Spleen (tissue), 11 donors: ENCODE data around the gene VGLL4. TPM values are rescaled to one million over a fixed set of nuclear protein-coding genes. Genes with fewer than 3 reads are reported as not detected.

Experiments used
- DNase-seq: peaks from one replicate; pipeline ENCODE4 v3.0.0-alpha.2; 2020
- H3K27ac ChIP-seq, 8 donors: fragments of 200-600 bp; sonication (generic) in 7 of 8; 1 replicate in 4 of 8; 2 replicates in 4 of 8; pipeline versions ENCODE4 v1.5.0 to v1.8.0; 2016 to 2021; ENCODE audit warnings: inconsistent platforms in 4 of 8, mild to moderate bottlenecking in 4 of 8, moderate library complexity in 1 of 8
- H3K27me3 ChIP-seq, 7 donors: fragments of 200-600 bp; sonication (generic) in 6 of 7; replicated peaks in 1 of 7; 1 replicate in 4 of 7; 2 replicates in 3 of 7; pipeline versions ENCODE4 v1.5.0 to v1.8.0; 2016 to 2021; ENCODE audit warnings: inconsistent platforms in 3 of 7, mild to moderate bottlenecking in 1 of 7
- H3K36me3 ChIP-seq, 6 donors: fragments of 200-600 bp; sonication (generic) in 5 of 6; 1 replicate in 4 of 6; 2 replicates in 2 of 6; pipeline versions ENCODE4 v1.5.0 to v1.8.0; 2016 to 2021; ENCODE audit warnings: inconsistent platforms in 2 of 6
- H3K4me1 ChIP-seq, 6 donors: fragments of 200-600 bp; sonication (generic) in 5 of 6; 1 replicate in 3 of 6; 2 replicates in 3 of 6; pipeline versions ENCODE4 v1.5.0 to v1.8.0; 2016 to 2021; ENCODE audit warnings: inconsistent platforms in 3 of 6
- H3K4me3 ChIP-seq, 8 donors: fragments of 200-600 bp; sonication (generic) in 7 of 8; 1 replicate in 4 of 8; 2 replicates in 4 of 8; pipeline versions ENCODE4 v1.5.0 to v1.8.0; 2016 to 2021; ENCODE audit warnings: inconsistent platforms in 4 of 8, mild to moderate bottlenecking in 4 of 8, moderate library complexity in 2 of 8
- H3K9me3 ChIP-seq, 8 donors: fragments of 200-600 bp; sonication (generic) in 7 of 8; 1 replicate in 4 of 8; 2 replicates in 4 of 8; pipeline versions ENCODE4 v1.5.0 to v1.8.0; 2016 to 2021; ENCODE audit warnings: inconsistent platforms in 4 of 8
- CTCF ChIP-seq, 11 experiments: fragments of 200-600 bp in 7 of 11; fragments of 450-650 bp in 4 of 11; sonication (generic) in 4 of 11; IDR thresholded peaks in 8 of 11; conservative IDR thresholded peaks in 3 of 11; 1 replicate in 7 of 11; 2 replicates in 4 of 11; pipeline versions ENCODE4 v1.4.0 to v1.8.0; 2016 to 2021; ENCODE audit warnings: antibody characterized with exemption in 11 of 11, inconsistent platforms in 4 of 11, mild to moderate bottlenecking in 1 of 11
- POLR2A ChIP-seq, 3 donors: fragments of 450-650 bp; IDR thresholded peaks; one replicate each; pipeline ENCODE4 v1.5.1; 2017; ENCODE audit warnings: antibody characterized with exemption in 3 of 3, mild to moderate bottlenecking in 1 of 3
- POLR2AphosphoS5 ChIP-seq, 3 donors: sonication (generic); formaldehyde crosslinking; IDR thresholded peaks; one replicate each; pipeline ENCODE4 v1.5.1; 2017; ENCODE audit warnings: antibody characterized with exemption in 3 of 3
- WGBS, 5 donors: extraction: QIAGEN DNeasy Blood & Tissue Kit in 3 of 5; methylation state at CpG; one replicate each; pipeline versions ENCODE4 v1.1.5 to v1.1.7; 2013 to 2018; 5-methylcytosine and 5-hydroxymethylcytosine counted together
- intact Hi-C: fragments of 100-400 bp; cut with DNase I; formaldehyde crosslinking; loops from one replicate; pipeline ENCODE4 v1.15.0; 2023; ENCODE audit warnings: low total_unique reads
- polyA plus RNA-seq, 3 donors: library from polyadenylated mRNA; stranded (reverse); fragments of 200-250 nt; gene quantifications; one replicate each; pipeline ENCODE4 v1.2.1, GENCODE V29; 2013
- total RNA-seq, 7 donors: library from RNA; depleted of rRNA in 3 of 7; stranded (reverse); fragments of >200 nt in 3 of 7; fragmentation: NEBNext Ultra II Directional in 4 of 7; extraction: Animal tissue kit (Norgen Biotek cat#: 25700) in 4 of 7; gene quantifications; one replicate each; pipeline versions ENCODE4 v1.1.0 to v1.2.1, GENCODE V29; 2016 to 2021
- donor health status: healthy with polysubstance abuse.
- donor health status: DM: no; HTN: no; CAD: no; lungs with moderate emphysema.
- donor health status: DM: no; HTN: no; CAD: no.
- donor health status: Bipolar disorder and iron deficiency.
- donor health status: healthy.
- donor health status: DM: no; HTN: no; CAD: no.
- donor health status: DM: yes; HTN: yes; CAD: no.

The VGLL4 gene
- total and polyA plus RNA-seq, 10 donors, result 13.5 to 80.2 (median 50.8) TPM

GRCh38 chr3:11648735-11649134 lies 5.0 kb upstream of the VGLL4 start:
- Histone ChIP-seq H3K4me3 (no peak overlapping the region), H3K9me3 (no peaks in the 10 kb centered on the region), H3K36me3 (no peaks in the 10 kb centered on the region), H3K27ac (no peak overlapping the region), H3K27me3 (no peaks in the 10 kb centered on the region), H3K4me1 (peaks cover 0 to 11% (median 8%) of the 10 kb centered on the region in 6 donors)
- no peak for DNase-seq
- no peak for TF ChIP-seq POLR2AphosphoS5 (IDR thresholded peaks at IDR 0.05)
- no peak for TF ChIP-seq CTCF (IDR thresholded peaks at IDR 0.05 in 8 of 11, conservative IDR thresholded peaks at IDR 0.05 in 3 of 11)
- no peak for TF ChIP-seq POLR2A (IDR thresholded peaks at IDR 0.05)
- intact Hi-C loops, result no loop called here
- 78 to 97% (median 95%) methylated on average over 1 of the region's 1 CpG for WGBS, 5 donors

DNA sequence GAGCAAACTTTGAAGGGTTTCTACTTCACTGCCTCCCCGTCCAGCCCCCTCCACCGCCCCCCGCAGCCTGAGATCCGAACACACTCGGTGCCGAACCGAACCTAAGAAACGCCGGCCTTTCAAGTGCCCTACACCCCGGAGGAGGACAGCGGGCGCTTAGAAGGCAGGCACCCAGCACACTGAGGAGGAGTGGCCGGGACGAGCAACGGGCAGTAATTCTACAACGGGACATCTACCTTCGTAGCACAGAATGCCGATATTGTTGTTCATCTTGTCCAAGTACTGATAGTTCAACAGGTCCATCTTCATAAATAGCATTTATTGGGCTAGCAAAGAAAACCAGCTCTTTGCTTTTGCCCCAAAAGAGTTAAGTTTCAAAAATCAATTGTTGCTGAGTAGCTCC lies 513 bp downstream of the VGLL4 start:
- TF ChIP-seq POLR2A (IDR thresholded peaks at IDR 0.05) (no peak), CTCF (IDR thresholded peaks at IDR 0.05 in 8 of 11, conservative IDR thresholded peaks at IDR 0.05 in 3 of 11) (no peak), POLR2AphosphoS5 (IDR thresholded peaks at IDR 0.05) (no peak)
- no peaks in the 10 kb centered on the region for H3K9me3 ChIP-seq
- H3K4me3 ChIP-seq, result peak overlapping the region; percentile 50 to 80 (median 68)
- H3K27ac ChIP-seq, result peak overlapping the region; percentile 77 to 95 (median 93)
- H3K27me3 ChIP-seq, result no peaks in the 10 kb centered on the region
- peaks cover 19 to 51% (median 41%) of the 10 kb centered on the region in 6 donors for H3K4me1 ChIP-seq
- peaks cover 0 to 6% (median 0%) of the 10 kb centered on the region in 6 donors for H3K36me3 ChIP-seq
- DNase-seq, result peak; percentile 88
- 0 to 1% (median 0%) methylated on average over 18 of the region's 18 CpGs for WGBS, 5 donors
- intact Hi-C loops, result no loop called here

GRCh38 chr3:11642431-11643191 lies 1.1 kb downstream of the VGLL4 start:
- H3K9me3 ChIP-seq, result no peaks in the 10 kb centered on the region
- peaks cover 19 to 57% (median 47%) of the 10 kb centered on the region in 6 donors for H3K4me1 ChIP-seq
- no peaks in the 10 kb centered on the region for H3K27me3 ChIP-seq
- H3K27ac ChIP-seq, result peak overlapping the region; percentile 77 to 95 (median 93)
- 0 to 1% (median 0%) methylated on average over 29 to 44 of the region's 44 CpGs for WGBS, 5 donors
- H3K4me3 ChIP-seq, result peak overlapping the region; percentile 50 to 80 (median 68)
- peak; percentile 95 for DNase-seq
- H3K36me3 ChIP-seq, result peaks cover 0 to 6% (median 0%) of the 10 kb centered on the region in 6 donors
- peak in 1 of 3 donors; percentile 15 for TF ChIP-seq POLR2A (IDR thresholded peaks at IDR 0.05)
- peak in 3 of 11 experiments; percentile 8 to 18 (median 14) for TF ChIP-seq CTCF (IDR thresholded peaks at IDR 0.05 in 8 of 11, conservative IDR thresholded peaks at IDR 0.05 in 3 of 11)
- TF ChIP-seq POLR2AphosphoS5 (IDR thresholded peaks at IDR 0.05), result peak; percentile 80 to 90 (median 87)
- intact Hi-C loops, result no loop called here

DNA sequence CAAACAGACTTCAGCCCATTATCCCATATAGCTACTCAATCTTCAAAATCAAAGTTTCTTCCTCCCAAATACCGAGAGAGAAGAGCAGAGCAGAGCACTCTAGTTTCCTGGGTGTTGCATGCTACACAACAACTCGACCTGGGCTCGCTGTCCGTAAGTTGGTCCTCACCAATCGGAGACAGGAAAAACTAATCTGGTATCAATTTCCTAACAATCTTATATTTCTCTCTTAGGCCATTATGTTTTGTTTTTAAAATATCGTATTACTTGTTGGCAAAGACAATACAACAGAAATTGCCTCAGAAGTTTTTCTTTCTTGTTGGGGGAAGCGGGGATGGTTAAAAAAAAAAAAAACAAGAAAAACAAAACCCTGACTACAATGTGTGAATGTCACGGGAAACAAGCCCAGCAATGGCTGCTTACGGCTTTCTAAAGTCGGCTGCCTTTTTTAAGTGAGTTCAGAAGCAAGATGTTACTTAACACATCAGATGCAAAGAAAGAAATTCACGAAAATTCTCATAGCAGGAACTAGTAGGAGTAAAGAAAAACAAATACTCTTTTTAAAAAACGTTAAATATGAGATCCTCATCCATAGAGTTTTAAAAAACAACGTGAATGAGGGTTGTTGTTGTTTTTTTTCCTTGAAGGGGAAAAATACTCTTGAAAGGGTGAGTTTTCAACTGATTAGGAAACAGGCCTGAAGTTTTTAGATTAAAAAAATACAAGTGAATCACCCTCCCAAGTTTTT lies 1.9 kb downstream of the VGLL4 start:
- H3K4me1 ChIP-seq, result peaks cover 19 to 64% (median 52%) of the 10 kb centered on the region in 6 donors
- no peaks in the 10 kb centered on the region for H3K27me3 ChIP-seq
- peak overlapping the region; percentile 50 to 80 (median 68) for H3K4me3 ChIP-seq
- no peaks in the 10 kb centered on the region for H3K9me3 ChIP-seq
- intact Hi-C loops, result no loop called here
- WGBS, 5 donors, result 0 to 1% (median 1%) methylated on average over 13 of the region's 13 CpGs
- DNase-seq, result no peak
- H3K36me3 ChIP-seq, result peaks cover 0 to 6% (median 0%) of the 10 kb centered on the region in 6 donors
- peak overlapping the region; percentile 77 to 95 (median 93) for H3K27ac ChIP-seq
- TF ChIP-seq POLR2A (IDR thresholded peaks at IDR 0.05) (no peak), CTCF (IDR thresholded peaks at IDR 0.05 in 8 of 11, conservative IDR thresholded peaks at IDR 0.05 in 3 of 11) (no peak), POLR2AphosphoS5 (IDR thresholded peaks at IDR 0.05) (no peak)
